ENCODE measurements around the gene ARHGAP26. TPM values are rescaled to one million over a fixed set of nuclear protein-coding genes. Genes with fewer than 3 reads are reported as not detected.

Gene ARHGAP26
- total RNA-seq, 1 experiment from 2014 or later, result 65.5 TPM

- TF ChIP-seq TCF7L2 (IDR thresholded peaks at IDR 0.05; ENCODE audit: low read depth, low read length) (no peak), CTCF (IDR thresholded peaks at IDR 0.05) (no peak), SIN3A (IDR thresholded peaks at IDR 0.05; ENCODE audit: borderline replicate concordance, insufficient read depth, low read depth, low read length) (no peak), POLR2AphosphoS5 (IDR thresholded peaks at IDR 0.05; ENCODE audit: low read depth, low read length) (no peak)
- POLR2A ChIA-PET, result no interaction called here
- Histone ChIP-seq H3K4me1 (ENCODE audit: control insufficient read depth, insufficient read depth, low read length) (no peaks in the 10 kb centered on the region), H3K36me3 (ENCODE audit: control insufficient read depth, insufficient read depth, low read length) (no peaks in the 10 kb centered on the region), H3K27ac (ENCODE audit: low read length) (no peak overlapping the region; the same call in 1 of the 2 replicates), H3K4me3 (ENCODE audit: low read depth in 2 of 2, low read length in 2 of 2) (no peak overlapping the region), H3K9me3 (ENCODE audit: control insufficient read depth, insufficient read depth, low read depth, low read length) (no peaks in the 10 kb centered on the region), H3K27me3 (ENCODE audit: control insufficient read depth, insufficient read depth, low read length) (no peaks in the 10 kb centered on the region)
- DNase-seq (ENCODE audit: low read depth, low spot score) (no peak), ATAC-seq (no peak)
- intact Hi-C loops (cut with micrococcal nuclease; ENCODE audit: unreplicated experiment) (no loop called here), in situ Hi-C loops (cut with HindIII; ENCODE audit: low pct_unique_long_range_greater_than_20kb, low sequenced_read_pairs) (no loop called here)
- CTCF ChIA-PET, result interaction anchor here (0.6 kb wide), 1 partner anchor 611 kb away, joined by 3 read pairs; no protein-coding TSS in a partner anchor
- BruUV-seq (replicated peaks), result no TSS peak
These were observed 443.7 kb downstream of the ARHGAP26 start for GRCh38 chr5:143213851-143214363.

- Histone ChIP-seq H3K9me3 (ENCODE audit: control insufficient read depth, insufficient read depth, low read depth, low read length) (no peaks in the 10 kb centered on the region), H3K36me3 (ENCODE audit: control insufficient read depth, insufficient read depth, low read length) (no peaks in the 10 kb centered on the region), H3K27me3 (ENCODE audit: control insufficient read depth, insufficient read depth, low read length) (no peaks in the 10 kb centered on the region), H3K27ac (ENCODE audit: low read length) (no peak overlapping the region), H3K4me1 (ENCODE audit: control insufficient read depth, insufficient read depth, low read length) (no peaks in the 10 kb centered on the region), H3K4me3 (ENCODE audit: low read depth in 2 of 2, low read length in 2 of 2) (no peak overlapping the region)
- TF ChIP-seq POLR2AphosphoS5 (IDR thresholded peaks at IDR 0.05; ENCODE audit: low read depth, low read length) (no peak), SIN3A (IDR thresholded peaks at IDR 0.05; ENCODE audit: borderline replicate concordance, insufficient read depth, low read depth, low read length) (no peak), CTCF (IDR thresholded peaks at IDR 0.05) (no peak), REST (IDR thresholded peaks at IDR 0.05; ENCODE audit: insufficient read depth in 1 of 2, low read depth in 2 of 2, low read length in 1 of 2) (no peak), TCF7L2 (IDR thresholded peaks at IDR 0.05; ENCODE audit: low read depth, low read length) (no peak)
- no peak for DNase-seq (ENCODE audit: low read depth, low spot score)
- no peak for ATAC-seq
- ChIA-PET POLR2A (no interaction called here), CTCF (no interaction called here)
- in situ Hi-C loops (cut with HindIII; ENCODE audit: low pct_unique_long_range_greater_than_20kb, low sequenced_read_pairs) (no loop called here), intact Hi-C loops (cut with micrococcal nuclease; ENCODE audit: unreplicated experiment) (no loop called here)
- no TSS peak for BruUV-seq (replicated peaks)
These were observed 444.3 kb downstream of the ARHGAP26 start for GRCh38 chr5:143214458-143214857.
